GF-D8 (cell line): ENCODE measurements around the gene ATF6.
"Not testable (repeated sequence)": the region's sequence is repeated elsewhere in the genome, so short reads cannot be mapped to it uniquely, and the experiment has no call there.

Source experiments
- DNase-seq: peaks from one replicate; lab custom pipeline; 2025; lab: John Stamatoyannopoulos, UW

Gene ATF6

GRCh38 chr1:161832299-161832907 is 66.3 kb downstream of the ATF6 start:
- DNase-seq, result not testable (repeated sequence)

GRCh38 chr1:161834967-161835550 is 68.9 kb downstream of the ATF6 start:
- no peak for DNase-seq

GRCh38 chr1:161836018-161836417 is 69.9 kb downstream of the ATF6 start:
- peak; percentile 13 for DNase-seq

- DNase-seq, result no peak
Measured at GRCh38 chr1:161838362-161838761, 72.2 kb downstream of the ATF6 start.

- DNase-seq, result no peak
Measured at GRCh38 chr1:161838885-161839284, 72.8 kb downstream of the ATF6 start.

- no peak for DNase-seq
Measured at GRCh38 chr1:161839591-161839990, 73.5 kb downstream of the ATF6 start.

GRCh38 chr1:161840363-161840762 is 74.2 kb downstream of the ATF6 start:
- no peak for DNase-seq

GRCh38 chr1:161843156-161843555 is 77.0 kb downstream of the ATF6 start:
- no peak for DNase-seq

- no peak for DNase-seq
Measured at GRCh38 chr1:161844696-161845095, 78.6 kb downstream of the ATF6 start.

GRCh38 chr1:161848676-161849075 is 82.6 kb downstream of the ATF6 start:
- DNase-seq, result no peak

- DNase-seq, result no peak
Measured at GRCh38 chr1:161849518-161849917, 83.4 kb downstream of the ATF6 start.

- no peak for DNase-seq
Measured at GRCh38 chr1:161855260-161855659, 89.1 kb downstream of the ATF6 start.

- no peak for DNase-seq
Measured at GRCh38 chr1:161858271-161858670, 92.2 kb downstream of the ATF6 start.

GRCh38 chr1:161863549-161863948 is 97.4 kb downstream of the ATF6 start:
- DNase-seq, result no peak

GRCh38 chr1:161864577-161864976 is 98.5 kb downstream of the ATF6 start:
- no peak for DNase-seq

GRCh38 chr1:161866241-161866640 is 100.1 kb downstream of the ATF6 start:
- DNase-seq, result no peak

- no peak for DNase-seq
Measured at GRCh38 chr1:161868832-161869231, 102.7 kb downstream of the ATF6 start.

- no peak for DNase-seq
Measured at GRCh38 chr1:161869291-161869690, 103.2 kb downstream of the ATF6 start.

GRCh38 chr1:161872506-161872905 is 106.4 kb downstream of the ATF6 start:
- no peak for DNase-seq

- DNase-seq, result no peak
Measured at GRCh38 chr1:161879261-161879660, 113.1 kb downstream of the ATF6 start.

GRCh38 chr1:161884475-161884874 is 118.4 kb downstream of the ATF6 start:
- no peak for DNase-seq

GRCh38 chr1:161885003-161885402 is 118.9 kb downstream of the ATF6 start:
- no peak for DNase-seq

GRCh38 chr1:161885759-161886158 is 119.6 kb downstream of the ATF6 start:
- no peak for DNase-seq

GRCh38 chr1:161886589-161886988 is 120.5 kb downstream of the ATF6 start:
- DNase-seq, result no peak
